HEK293T (cell line): ENCODE data around the gene NFASC.

ENCODE experiments used
- CTCF ChIA-PET: fragments of 350-600 bp; formaldehyde crosslinking; extraction: SDS; loops from one replicate; lab custom pipeline; 2021; ENCODE audit warnings: antibody characterized with exemption, inconsistent platforms; lab: Yijun Ruan, JAX
- POLR2A ChIA-PET: fragments of 350-600 bp; formaldehyde crosslinking; extraction: SDS; loops from one replicate; lab custom pipeline; 2020; ENCODE audit warnings: antibody characterized with exemption, inconsistent platforms; lab: Yijun Ruan, JAX
- DNase-seq: peaks from one replicate; pipeline ENCODE4 v3.0.0; 2012; ENCODE audit warnings: mixed read lengths; ENCODE audit errors: extremely low spot score
- ARNT ChIP-seq: fragments of 450-650 bp; IDR thresholded peaks from 2 replicates; pipeline ENCODE4 v1.6.1; 2017; ENCODE audit warnings: mild to moderate bottlenecking
- BHLHE40 ChIP-seq: fragments of 450-650 bp; IDR thresholded peaks from 2 replicates; pipeline ENCODE4 v1.6.1; 2016; ENCODE audit warnings: mild to moderate bottlenecking, moderate library complexity, borderline replicate concordance
- CTBP1 ChIP-seq: fragments of 450-650 bp; IDR thresholded peaks from 2 replicates; pipeline ENCODE4 v1.6.1; 2016; ENCODE audit warnings: borderline replicate concordance
- ELF4 ChIP-seq: fragments of 450-650 bp; IDR thresholded peaks from 2 replicates; pipeline ENCODE4 v1.6.1; 2017; ENCODE audit warnings: antibody characterized with exemption
- FOXA1 ChIP-seq: fragments of 450-650 bp; IDR thresholded peaks from 2 replicates; pipeline ENCODE4 v1.6.1; 2016; ENCODE audit warnings: mild to moderate bottlenecking
- FOXK2 ChIP-seq: fragments of 450-650 bp; IDR thresholded peaks from 2 replicates; pipeline ENCODE4 v1.6.1; 2016; ENCODE audit warnings: mild to moderate bottlenecking
- FOXM1 ChIP-seq: fragments of 450-650 bp; IDR thresholded peaks from 2 replicates; pipeline ENCODE4 v1.6.1; 2017; ENCODE audit warnings: mild to moderate bottlenecking, borderline replicate concordance
- HDGF ChIP-seq: fragments of 450-650 bp; IDR thresholded peaks from 2 replicates; pipeline ENCODE4 v1.6.1; 2017; ENCODE audit warnings: antibody characterized with exemption, borderline replicate concordance
- L3MBTL2 ChIP-seq: fragments of 450-650 bp; conservative IDR thresholded peaks from 2 replicates; pipeline ENCODE4 v1.6.1; 2016; ENCODE audit warnings: mild to moderate bottlenecking
- LEF1 ChIP-seq: fragments of 450-650 bp; IDR thresholded peaks from 2 replicates; pipeline ENCODE4 v1.6.1; 2017; ENCODE audit warnings: mild to moderate bottlenecking, borderline replicate concordance
- NFRKB ChIP-seq: fragments of 450-650 bp; IDR thresholded peaks from 2 replicates; pipeline ENCODE4 v1.6.1; 2016; ENCODE audit warnings: mild to moderate bottlenecking, moderate library complexity
- SP1 ChIP-seq: fragments of 450-650 bp; IDR thresholded peaks from 2 replicates; pipeline ENCODE4 v1.6.1; 2017
- SUZ12 ChIP-seq: fragments of 450-650 bp; IDR thresholded peaks from 2 replicates; pipeline ENCODE4 v1.6.1; 2016; ENCODE audit warnings: mild to moderate bottlenecking
- TARDBP ChIP-seq: fragments of 450-650 bp; IDR thresholded peaks from 2 replicates; pipeline ENCODE4 v1.6.1; 2016
- ZNF384 ChIP-seq: fragments of 450-650 bp; IDR thresholded peaks from 2 replicates; pipeline ENCODE4 v1.6.1; 2016
- TF ChIP-seq, protein P1 (sequence below): fragments of 450-650 bp; IDR thresholded peaks from 2 replicates; pipeline ENCODE4 v1.6.1; 2016

NFASC gene

DNA sequence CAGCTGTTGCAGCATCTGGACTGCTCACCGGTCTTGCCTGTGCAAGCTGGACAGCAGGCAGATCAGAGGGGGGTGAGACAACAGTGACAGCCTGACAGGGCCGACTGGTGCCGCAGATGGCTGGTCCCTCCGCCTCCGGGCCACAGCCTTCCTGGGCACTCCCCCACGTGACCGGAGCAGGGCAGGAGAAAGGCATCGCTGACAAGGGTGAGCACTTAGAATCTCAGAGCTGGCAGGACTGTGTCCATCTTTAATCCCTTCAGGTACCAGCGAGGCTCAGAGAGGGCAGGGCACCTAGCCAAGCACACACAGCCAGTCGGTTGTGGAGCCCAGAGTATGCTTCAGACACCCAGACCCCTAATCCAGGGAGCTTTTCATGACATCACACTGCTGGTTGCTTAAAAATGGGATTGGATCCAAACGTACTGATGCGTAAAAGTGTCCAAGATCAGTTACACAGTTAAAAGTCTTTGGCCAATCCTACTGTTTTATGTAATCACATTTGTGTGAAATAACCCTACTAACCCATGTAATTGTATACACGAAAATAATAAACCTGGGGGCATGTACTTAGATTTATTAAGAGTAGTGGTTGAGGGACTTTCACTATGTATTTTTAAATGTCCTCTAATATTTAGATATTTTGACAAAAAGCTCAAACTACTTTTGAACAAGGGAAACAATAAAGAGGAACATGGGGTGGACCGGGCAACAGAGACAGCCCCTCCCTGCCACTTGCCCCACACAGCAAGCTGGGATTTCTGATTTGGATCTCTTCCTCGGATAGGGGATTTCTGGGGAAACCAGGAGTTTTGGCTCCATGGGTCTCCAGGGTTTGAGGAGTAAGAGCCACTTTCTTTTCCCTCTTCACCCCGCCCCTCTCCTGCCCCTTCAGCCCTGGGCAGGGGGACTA lies 171.6 kb downstream of the NFASC start:
- CTCF ChIA-PET, result interaction anchor here (1.5 kb wide), 1 partner anchor 19 kb away, joined by 4 read pairs; no protein-coding TSS in a partner anchor

DNA sequence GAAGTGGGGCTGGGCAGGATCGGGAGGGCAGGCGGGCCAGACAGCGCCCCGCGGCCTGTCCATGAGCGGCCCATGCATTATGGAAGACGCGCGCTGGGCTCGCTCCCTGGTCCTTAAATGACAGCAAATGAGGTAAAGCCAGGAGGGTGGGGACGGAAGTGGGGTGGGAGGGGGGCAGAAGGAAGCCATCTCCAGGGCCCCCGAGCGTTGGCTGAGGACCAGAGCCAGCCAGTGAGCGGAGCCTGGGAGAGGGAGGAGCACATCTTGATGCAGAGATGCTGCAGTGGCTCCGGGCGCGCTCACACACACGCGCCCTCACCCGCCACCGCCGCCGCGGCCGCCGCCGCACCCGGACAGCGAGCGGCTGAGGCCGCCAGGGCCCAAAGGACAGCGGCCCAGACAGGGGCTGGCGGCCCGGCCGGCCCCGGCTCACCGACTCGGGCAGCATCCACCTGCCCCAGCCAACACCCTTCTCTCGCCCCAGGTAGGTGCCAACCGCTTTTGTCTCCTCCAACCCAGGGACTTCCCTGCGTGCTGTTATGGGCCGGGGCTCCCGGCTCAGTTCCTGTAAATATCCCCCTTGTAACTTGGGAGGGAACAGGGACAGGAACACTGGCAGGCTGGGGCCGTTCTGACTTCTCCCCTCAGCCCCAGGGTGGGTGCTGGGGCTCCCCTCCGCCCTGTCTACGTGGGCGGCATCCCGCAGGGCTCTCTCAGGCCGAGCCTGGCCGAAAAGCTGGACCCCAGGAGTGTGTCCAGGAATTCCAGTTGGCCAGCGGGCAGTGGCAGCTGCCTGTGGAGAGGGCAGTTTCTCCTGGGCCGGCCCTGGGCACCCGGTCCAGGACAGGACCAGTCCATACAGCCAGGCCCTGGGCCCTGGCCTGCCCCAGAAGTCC lies 172.5 kb downstream of the NFASC start, which contains the start of gene CNTN2:
Gene CNTN2 (plus strand): TSS at position 302 of the 896 bp plus-strand sequence. CDS start 9,974 bp downstream, outside the sequence.
- no peak for TF ChIP-seq L3MBTL2
- TF ChIP-seq BHLHE40, result no peak
- TF ChIP-seq LEF1, result no peak
- TF ChIP-seq HDGF, result no peak
- no peak for TF ChIP-seq NFRKB
- no peak for TF ChIP-seq FOXA1
- no peak for TF ChIP-seq ELF4
- TF ChIP-seq SUZ12, result no peak
- no peak for TF ChIP-seq FOXK2
- TF ChIP-seq FOXM1, result no peak
- TF ChIP-seq, protein P1, sequence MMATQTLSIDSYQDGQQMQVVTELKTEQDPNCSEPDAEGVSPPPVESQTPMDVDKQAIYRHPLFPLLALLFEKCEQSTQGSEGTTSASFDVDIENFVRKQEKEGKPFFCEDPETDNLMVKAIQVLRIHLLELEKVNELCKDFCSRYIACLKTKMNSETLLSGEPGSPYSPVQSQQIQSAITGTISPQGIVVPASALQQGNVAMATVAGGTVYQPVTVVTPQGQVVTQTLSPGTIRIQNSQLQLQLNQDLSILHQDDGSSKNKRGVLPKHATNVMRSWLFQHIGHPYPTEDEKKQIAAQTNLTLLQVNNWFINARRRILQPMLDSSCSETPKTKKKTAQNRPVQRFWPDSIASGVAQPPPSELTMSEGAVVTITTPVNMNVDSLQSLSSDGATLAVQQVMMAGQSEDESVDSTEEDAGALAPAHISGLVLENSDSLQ, result no peak
- TF ChIP-seq ARNT, result no peak
- TF ChIP-seq TARDBP, result no peak
- no peak for TF ChIP-seq ZNF384
- TF ChIP-seq CTBP1, result no peak
- no peak for TF ChIP-seq SP1
- CTCF ChIA-PET, result interaction anchor here (1.0 to 1.5 kb wide), 2 partner anchors 9 to 18 kb away, joined by 3 to 4 read pairs; no protein-coding TSS in a partner anchor

More for the DNA sequence above, 171.6 kb downstream of the NFASC start:
- DNase-seq, result no peak
- POLR2A ChIA-PET, result no interaction called here
- no peak for TF ChIP-seq NFRKB
- no peak for TF ChIP-seq CTBP1
- no peak for TF ChIP-seq L3MBTL2
- no peak for TF ChIP-seq BHLHE40
- TF ChIP-seq FOXA1, result no peak
- no peak for TF ChIP-seq FOXK2
- no peak for TF ChIP-seq HDGF
- TF ChIP-seq ZNF384, result no peak
- no peak for TF ChIP-seq SUZ12
- TF ChIP-seq ARNT, result no peak
- TF ChIP-seq SP1, result no peak
- no peak for TF ChIP-seq ELF4

DNA sequence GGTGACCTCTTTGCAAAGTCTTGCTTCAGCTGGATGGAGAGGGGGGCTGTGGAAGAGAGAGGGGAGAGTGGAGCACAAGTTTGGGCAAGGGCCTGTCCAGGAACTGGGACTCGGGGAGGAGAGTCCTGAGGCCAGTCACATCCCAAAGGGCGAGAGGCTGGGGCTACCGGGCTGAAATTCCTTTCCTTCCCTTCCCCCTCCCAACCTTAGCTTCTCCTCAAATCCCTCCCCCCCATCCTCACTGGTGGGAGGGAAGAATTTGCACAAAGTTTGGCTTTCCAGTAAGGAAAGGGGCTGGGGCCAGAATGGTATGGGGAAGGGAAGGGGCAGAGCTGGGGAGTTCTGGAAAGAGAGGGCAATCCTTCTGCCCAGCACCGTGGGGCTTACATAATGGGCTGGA lies 173.2 kb downstream of the NFASC start:
- no peak for DNase-seq
- CTCF ChIA-PET, result interaction anchor here (1.0 kb wide), 1 partner anchor 9 kb away, joined by 3 read pairs; no protein-coding TSS in a partner anchor
- POLR2A ChIA-PET, result no interaction called here
- TF ChIP-seq, protein P1, result no peak
- TF ChIP-seq ELF4, result no peak
- no peak for TF ChIP-seq ZNF384
- no peak for TF ChIP-seq TARDBP
- TF ChIP-seq LEF1, result no peak
- no peak for TF ChIP-seq HDGF
- TF ChIP-seq SP1, result no peak
- no peak for TF ChIP-seq L3MBTL2
- no peak for TF ChIP-seq CTBP1
- no peak for TF ChIP-seq NFRKB
- no peak for TF ChIP-seq FOXA1
- TF ChIP-seq BHLHE40, result no peak
- TF ChIP-seq FOXM1, result no peak

More for the DNA sequence above, 172.5 kb downstream of the NFASC start, which contains the start of gene CNTN2:
- no peak for DNase-seq
- POLR2A ChIA-PET, result no interaction called here

DNA sequence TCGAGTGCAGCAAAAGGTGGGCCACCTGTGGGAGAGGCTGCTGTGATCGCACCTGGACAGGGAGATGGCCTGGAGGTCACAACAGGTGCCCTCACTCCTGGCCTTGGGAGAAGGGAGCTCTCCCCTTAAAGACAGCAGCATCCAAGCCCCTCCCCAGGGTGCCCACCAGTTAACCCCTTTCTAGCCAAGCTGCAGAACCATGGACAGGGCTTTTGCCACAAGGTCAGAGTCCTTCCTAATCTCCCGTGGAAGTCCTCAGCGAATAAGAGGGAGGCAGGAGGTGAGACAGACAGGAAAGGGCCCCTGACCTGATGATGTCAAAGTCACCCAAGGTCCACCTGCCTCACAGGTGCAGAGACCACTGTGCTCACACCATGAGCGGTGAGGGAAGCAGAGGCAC lies 174.1 kb downstream of the NFASC start:
- DNase-seq, result no peak
- CTCF ChIA-PET, result interaction anchor here (0.7 kb wide), 1 partner anchor 25 kb away, joined by 4 read pairs; no protein-coding TSS in a partner anchor
- TF ChIP-seq BHLHE40, result no peak
- TF ChIP-seq LEF1, result no peak
- no peak for TF ChIP-seq SUZ12
- TF ChIP-seq FOXA1, result no peak
- TF ChIP-seq FOXM1, result no peak
- TF ChIP-seq L3MBTL2, result no peak
- no peak for TF ChIP-seq NFRKB
- no peak for TF ChIP-seq FOXK2
- POLR2A ChIA-PET, result no interaction called here

DNA sequence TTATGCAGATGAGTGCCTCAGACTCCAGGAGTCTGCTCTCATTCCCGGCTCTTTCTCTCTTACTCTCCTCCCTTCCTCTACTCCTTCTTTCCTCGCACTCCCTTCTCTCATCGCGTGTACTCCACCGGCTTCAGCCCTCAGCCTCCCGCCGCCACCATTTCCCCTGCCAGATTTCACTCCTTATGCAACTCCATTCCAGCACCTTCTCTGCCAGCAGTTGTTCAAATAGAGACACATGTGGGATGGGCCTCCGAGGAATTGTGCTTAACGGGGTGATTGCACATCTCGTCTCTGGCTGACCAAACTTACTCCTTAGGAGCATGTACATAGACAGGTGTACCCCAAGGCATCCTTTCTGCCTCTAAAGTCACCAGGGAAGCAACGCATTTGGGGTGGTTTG lies 174.5 kb downstream of the NFASC start:
- CTCF ChIA-PET, result no interaction called here
- no peak for DNase-seq
- POLR2A ChIA-PET, result no interaction called here
- TF ChIP-seq BHLHE40 (no peak), HDGF (no peak), LEF1 (no peak), NFRKB (no peak), L3MBTL2 (no peak), ELF4 (no peak), ZNF384 (no peak), SP1 (no peak), SUZ12 (no peak), TARDBP (no peak), ARNT (no peak), CTBP1 (no peak), FOXK2 (no peak)
- TF ChIP-seq, protein P1, result no peak
